ENCODE measurements around the gene NUDT8.
A peak's percentile ranks its signal among the peaks of the same experiment; 100 is the strongest.
"Not testable (repeated sequence)": the region's sequence is repeated elsewhere in the genome, so short reads cannot be mapped to it uniquely, and the experiment has no call there.

The NUDT8 gene

DNA sequence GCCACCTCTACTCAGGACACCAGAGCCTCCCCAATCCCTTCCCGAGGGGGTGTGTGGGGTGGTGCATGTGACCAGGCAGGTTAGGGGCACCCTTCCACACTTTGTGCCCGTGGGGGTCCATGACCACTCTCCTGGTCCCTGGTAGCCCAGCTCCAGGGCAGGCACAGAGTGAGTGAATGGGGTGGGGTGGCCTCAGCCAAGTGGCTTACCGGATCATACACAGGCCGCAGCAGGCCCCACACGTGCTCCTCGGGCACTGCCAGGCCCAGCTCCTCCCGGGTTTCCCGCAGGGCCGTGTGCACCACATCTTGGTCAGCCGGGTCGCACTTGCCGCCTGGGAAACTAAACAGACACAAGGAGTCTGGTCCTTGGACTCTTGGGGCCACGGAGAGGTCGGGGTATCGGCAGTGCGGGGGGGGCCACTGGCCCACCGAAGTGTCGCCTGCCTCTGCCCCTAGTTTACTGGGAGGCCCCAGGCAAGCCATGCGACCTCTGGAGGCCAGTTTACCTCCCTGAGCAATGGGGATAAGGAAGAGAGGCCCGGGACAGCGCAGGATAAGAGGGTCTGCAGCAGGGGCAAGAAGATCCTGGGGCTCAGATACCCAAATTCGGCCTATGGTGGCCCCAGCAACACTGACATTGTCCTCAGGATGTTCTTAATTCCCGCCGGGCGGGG, 889 bp downstream of the NUDT8 start:
- no peak overlapping the region for H3K27ac ChIP-seq
- H3K36me3 ChIP-seq (ENCODE audit: insufficient read depth, low read length), result no peaks in the 10 kb centered on the region
- no peak for DNase-seq (ENCODE audit: low read depth, low spot score)
- no peak overlapping the region for H3K9ac ChIP-seq (ENCODE audit: insufficient read length)
- peak overlapping the region; percentile 82 for H3K4me3 ChIP-seq
- H3K9me3 ChIP-seq (ENCODE audit: low read depth, low read length), result no peaks in the 10 kb centered on the region
- no peak for TF ChIP-seq EZH2 (IDR thresholded peaks at IDR 0.05)
- no peak for TF ChIP-seq POLR2AphosphoS5 (IDR thresholded peaks at IDR 0.05; ENCODE audit: borderline replicate concordance, low read depth, low read length)
- TF ChIP-seq FOXP2 (optimal IDR thresholded peaks at IDR 0.05; ENCODE audit: control extremely low read depth, extremely low read length, insufficient read depth), result no peak

DNA sequence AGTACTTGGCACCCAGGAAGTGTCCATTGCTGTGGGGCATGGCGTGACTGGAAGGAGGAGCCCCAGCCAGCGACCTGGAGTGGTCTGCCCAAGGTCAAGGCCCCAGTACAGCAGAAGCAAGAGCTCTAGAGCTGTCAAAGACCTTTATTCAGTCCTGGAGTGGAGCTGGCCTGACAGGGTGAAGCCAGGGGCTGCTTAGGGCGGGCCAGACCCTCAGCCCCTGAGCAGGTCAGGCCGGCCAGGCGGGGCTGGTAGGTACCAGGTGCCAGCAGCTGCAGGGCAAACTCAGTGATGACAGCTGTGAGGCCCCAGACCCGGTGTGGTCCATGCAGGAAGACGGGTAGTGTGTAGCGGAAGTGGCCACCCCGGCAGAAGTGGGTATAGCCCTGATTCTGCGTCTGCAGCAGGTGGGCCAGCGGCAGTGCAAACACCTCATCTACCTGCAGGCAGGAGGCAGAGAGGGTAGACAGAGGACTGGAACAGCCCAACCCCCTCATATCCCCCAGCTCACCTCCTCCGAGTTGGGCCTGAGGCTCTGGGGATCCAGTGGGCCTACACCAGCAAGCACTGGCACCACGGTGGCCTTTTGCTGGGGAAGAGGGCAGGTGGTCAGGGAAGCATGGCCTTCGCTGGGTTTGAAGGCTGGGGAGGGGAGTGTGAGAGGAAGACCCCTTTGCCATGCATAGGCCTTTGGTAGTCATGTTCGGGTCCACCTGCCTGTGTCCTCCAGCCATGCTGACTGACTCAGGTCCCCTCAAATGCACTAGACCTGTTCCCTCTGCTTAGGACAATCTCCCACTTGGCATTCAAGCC, 1.7 kb downstream of the NUDT8 start:
- no peak for DNase-seq (ENCODE audit: low read depth, low spot score)
- Histone ChIP-seq H3K9ac (ENCODE audit: insufficient read length) (no peak overlapping the region), H3K27ac (no peak overlapping the region)

DNA sequence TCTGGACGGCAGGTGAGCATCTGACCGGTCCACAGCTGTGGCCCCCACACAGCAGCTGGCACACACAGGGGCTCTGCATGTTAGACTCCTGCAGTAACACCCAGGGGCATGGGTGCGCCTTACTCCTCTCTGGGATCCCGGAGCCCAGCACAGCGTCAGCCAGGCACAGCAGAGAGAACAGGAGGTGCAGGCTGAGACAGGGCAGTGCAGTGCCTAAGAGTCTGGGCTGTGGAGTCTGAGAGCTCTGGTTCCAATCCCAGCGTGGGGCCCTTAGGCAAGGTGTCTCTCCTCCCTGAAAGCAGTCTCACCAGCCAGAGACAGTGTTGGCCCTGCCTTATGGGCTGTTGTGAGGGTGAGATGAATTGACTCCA, 2.3 kb downstream of the NUDT8 start:
- no peak for TF ChIP-seq EZH2 (IDR thresholded peaks at IDR 0.05)
- TF ChIP-seq FOXP2 (optimal IDR thresholded peaks at IDR 0.05; ENCODE audit: control extremely low read depth, extremely low read length, insufficient read depth), result no peak
- TF ChIP-seq POLR2AphosphoS5 (IDR thresholded peaks at IDR 0.05; ENCODE audit: borderline replicate concordance, low read depth, low read length), result no peak
- Histone ChIP-seq H3K9ac (ENCODE audit: insufficient read length) (no peak overlapping the region), H3K9me3 (ENCODE audit: low read depth, low read length) (no peaks in the 10 kb centered on the region), H3K36me3 (ENCODE audit: insufficient read depth, low read length) (no peaks in the 10 kb centered on the region), H3K4me3 (no peak overlapping the region), H3K27ac (no peak overlapping the region)
- no peak for DNase-seq (ENCODE audit: low read depth, low spot score)

More for the DNA sequence above, 1.7 kb downstream of the NUDT8 start:
- Histone ChIP-seq H3K36me3 (ENCODE audit: insufficient read depth, low read length) (no peaks in the 10 kb centered on the region), H3K9me3 (ENCODE audit: low read depth, low read length) (no peaks in the 10 kb centered on the region), H3K4me3 (no peak overlapping the region)
- no peak for TF ChIP-seq EZH2 (IDR thresholded peaks at IDR 0.05)
- TF ChIP-seq FOXP2 (optimal IDR thresholded peaks at IDR 0.05; ENCODE audit: control extremely low read depth, extremely low read length, insufficient read depth), result no peak
- TF ChIP-seq POLR2AphosphoS5 (IDR thresholded peaks at IDR 0.05; ENCODE audit: borderline replicate concordance, low read depth, low read length), result no peak

DNA sequence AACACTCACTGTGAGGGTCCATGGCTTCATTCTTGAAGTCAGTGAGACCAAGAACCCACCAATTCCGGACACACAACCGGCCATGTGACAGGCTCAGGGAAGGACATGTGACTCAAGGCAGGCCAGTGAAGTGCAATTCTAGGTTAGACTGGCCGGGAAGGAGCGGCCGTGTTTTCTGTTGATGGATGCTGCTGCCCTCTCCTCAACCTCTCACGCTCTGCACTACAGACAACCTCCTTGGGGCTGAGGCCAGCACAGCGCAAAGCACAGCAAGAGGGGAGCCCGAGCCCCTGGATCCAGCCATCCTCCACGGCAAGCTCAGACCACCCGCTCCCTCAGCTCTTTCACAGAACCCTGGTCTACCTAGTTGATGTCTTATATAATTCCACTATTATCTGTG, 2.8 kb downstream of the NUDT8 start:
- Histone ChIP-seq H3K9ac (ENCODE audit: insufficient read length) (no peak overlapping the region), H3K36me3 (ENCODE audit: insufficient read depth, low read length) (no peaks in the 10 kb centered on the region), H3K9me3 (ENCODE audit: low read depth, low read length) (no peaks in the 10 kb centered on the region), H3K4me3 (no peak overlapping the region), H3K27ac (no peak overlapping the region)
- DNase-seq (ENCODE audit: low read depth, low spot score), result no peak
- TF ChIP-seq POLR2AphosphoS5 (IDR thresholded peaks at IDR 0.05; ENCODE audit: borderline replicate concordance, low read depth, low read length) (no peak), EZH2 (IDR thresholded peaks at IDR 0.05) (no peak), FOXP2 (optimal IDR thresholded peaks at IDR 0.05; ENCODE audit: control extremely low read depth, extremely low read length, insufficient read depth) (no peak)

DNA sequence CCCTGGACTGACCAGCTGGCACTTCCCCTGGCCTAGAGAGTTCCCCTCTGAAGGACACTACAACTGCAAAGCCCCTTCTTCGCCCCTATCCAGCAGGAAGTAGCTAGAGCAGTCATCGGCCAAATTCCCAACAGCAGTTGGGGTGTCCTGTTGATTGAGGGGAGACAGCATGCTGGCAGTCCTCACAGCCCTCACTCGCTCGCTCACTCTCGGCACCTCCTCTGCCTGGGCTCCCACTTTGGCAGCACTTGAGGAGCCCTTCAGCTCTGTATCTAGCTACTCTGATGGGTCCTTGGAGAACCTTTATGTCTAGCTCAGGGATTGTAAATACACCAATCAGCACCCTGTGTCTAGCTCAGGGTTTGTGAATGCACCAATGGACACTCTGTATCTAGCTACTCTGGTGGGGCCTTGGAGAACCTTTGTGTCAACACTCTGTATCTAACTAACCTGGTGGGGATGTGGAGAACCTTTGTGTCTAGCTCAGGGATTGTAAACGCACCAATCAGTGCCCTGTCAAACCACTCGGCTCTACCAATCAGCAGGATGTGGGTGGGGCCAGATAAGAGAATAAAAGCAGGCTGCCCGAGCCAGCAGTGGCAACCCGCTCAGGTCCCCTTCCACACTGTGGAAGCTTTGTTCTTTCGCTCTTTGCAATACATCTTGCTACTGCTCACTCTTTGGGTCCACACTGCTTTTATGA, 3.5 kb downstream of the NUDT8 start:
- H3K9me3 ChIP-seq (ENCODE audit: low read depth, low read length); DNase-seq (ENCODE audit: low read depth, low spot score); H3K4me3 ChIP-seq; H3K9ac ChIP-seq (ENCODE audit: insufficient read length); H3K36me3 ChIP-seq (ENCODE audit: insufficient read depth, low read length); H3K27ac ChIP-seq: not testable (repeated sequence)

DNA sequence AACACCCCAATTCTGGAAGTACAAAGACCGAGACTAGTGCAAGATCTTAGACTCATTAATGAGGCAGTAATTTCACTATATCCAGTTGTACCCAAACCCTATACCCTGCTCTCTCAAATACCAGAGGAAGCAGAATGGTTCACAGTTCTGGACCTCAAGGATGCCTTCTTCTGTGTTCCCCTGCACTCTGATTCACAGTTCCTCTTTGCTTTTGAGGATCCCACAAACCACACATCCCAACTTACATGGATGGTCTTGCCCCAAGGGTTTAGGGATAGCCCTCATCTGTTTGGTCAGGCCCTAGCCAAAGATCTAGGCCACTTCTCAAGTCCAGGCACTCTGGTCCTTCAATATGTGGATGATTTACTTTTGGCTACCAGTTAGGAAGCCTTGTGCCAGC, 5.9 kb downstream of the NUDT8 start:
- H3K27ac ChIP-seq; H3K4me3 ChIP-seq; H3K36me3 ChIP-seq (ENCODE audit: insufficient read depth, low read length); H3K9ac ChIP-seq (ENCODE audit: insufficient read length); DNase-seq (ENCODE audit: low read depth, low spot score); H3K9me3 ChIP-seq (ENCODE audit: low read depth, low read length): not testable (repeated sequence)

DNA sequence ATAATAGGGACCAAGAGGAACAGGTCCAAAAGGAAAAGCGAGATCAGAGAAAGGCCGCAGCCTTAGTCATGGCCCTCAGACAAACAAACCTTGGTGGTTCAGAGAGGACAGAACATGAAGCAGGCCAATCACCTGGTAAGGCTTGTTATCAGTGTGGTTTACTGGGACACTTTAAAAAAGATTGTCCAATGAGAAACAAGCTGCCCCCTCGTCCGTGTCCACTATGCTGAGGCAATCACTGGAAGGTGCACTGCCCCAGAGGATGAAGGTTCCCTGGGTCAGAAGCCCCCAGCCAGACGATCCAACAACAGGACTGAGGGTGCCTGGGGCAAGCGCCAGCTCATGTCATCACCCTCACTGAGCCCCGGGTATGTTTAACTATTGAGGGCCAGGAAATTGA, 6.8 kb downstream of the NUDT8 start:
- H3K9me3 ChIP-seq (ENCODE audit: low read depth, low read length); H3K9ac ChIP-seq (ENCODE audit: insufficient read length); H3K4me3 ChIP-seq; H3K27ac ChIP-seq; DNase-seq (ENCODE audit: low read depth, low spot score); H3K36me3 ChIP-seq (ENCODE audit: insufficient read depth, low read length): not testable (repeated sequence)

DNA sequence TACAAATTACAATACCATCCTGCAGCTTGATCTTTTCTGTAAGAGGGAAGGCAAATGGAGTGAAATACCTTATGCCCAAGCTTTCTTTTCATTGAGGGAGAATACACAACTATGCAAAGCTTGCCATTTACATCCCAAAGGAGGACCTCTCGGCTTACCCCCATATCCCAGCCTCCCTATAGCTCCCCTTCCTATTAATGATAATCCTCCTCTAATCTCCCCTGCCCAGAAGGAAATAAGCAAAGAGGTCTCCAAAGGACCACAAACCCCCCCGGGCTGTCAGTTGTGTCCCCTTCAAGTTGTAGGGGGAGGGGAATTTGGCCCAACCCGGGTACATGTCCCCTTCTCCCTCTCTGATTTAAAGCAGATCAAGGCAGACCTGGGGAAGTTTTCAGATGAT, 7.8 kb downstream of the NUDT8 start:
- DNase-seq (ENCODE audit: low read depth, low spot score); H3K36me3 ChIP-seq (ENCODE audit: insufficient read depth, low read length); H3K27ac ChIP-seq; H3K4me3 ChIP-seq; H3K9ac ChIP-seq (ENCODE audit: insufficient read length); H3K9me3 ChIP-seq (ENCODE audit: low read depth, low read length): not testable (repeated sequence)

DNA sequence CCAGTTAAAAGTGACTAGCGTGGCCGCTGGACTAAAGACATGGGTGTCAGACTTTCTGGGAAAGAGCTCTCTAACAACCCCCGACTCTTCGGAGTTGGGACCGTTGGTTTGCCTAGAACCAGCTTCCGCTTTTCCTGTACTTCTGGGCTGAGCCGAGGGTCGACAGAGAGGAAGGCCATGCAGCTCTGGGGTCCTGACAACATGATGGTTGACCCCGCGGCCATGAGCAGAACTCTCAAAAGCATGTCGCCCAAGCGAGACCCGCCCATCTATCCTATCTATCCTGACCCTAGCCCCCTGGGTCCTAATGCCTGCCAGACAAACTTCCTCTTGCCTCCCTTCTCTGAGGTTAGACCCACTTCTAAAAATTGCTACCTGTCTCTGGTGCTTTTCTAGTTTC, 9.1 kb downstream of the NUDT8 start:
- H3K27ac ChIP-seq; H3K9me3 ChIP-seq (ENCODE audit: low read depth, low read length); H3K4me3 ChIP-seq; H3K9ac ChIP-seq (ENCODE audit: insufficient read length); DNase-seq (ENCODE audit: low read depth, low spot score); H3K36me3 ChIP-seq (ENCODE audit: insufficient read depth, low read length): not testable (repeated sequence)

DNA sequence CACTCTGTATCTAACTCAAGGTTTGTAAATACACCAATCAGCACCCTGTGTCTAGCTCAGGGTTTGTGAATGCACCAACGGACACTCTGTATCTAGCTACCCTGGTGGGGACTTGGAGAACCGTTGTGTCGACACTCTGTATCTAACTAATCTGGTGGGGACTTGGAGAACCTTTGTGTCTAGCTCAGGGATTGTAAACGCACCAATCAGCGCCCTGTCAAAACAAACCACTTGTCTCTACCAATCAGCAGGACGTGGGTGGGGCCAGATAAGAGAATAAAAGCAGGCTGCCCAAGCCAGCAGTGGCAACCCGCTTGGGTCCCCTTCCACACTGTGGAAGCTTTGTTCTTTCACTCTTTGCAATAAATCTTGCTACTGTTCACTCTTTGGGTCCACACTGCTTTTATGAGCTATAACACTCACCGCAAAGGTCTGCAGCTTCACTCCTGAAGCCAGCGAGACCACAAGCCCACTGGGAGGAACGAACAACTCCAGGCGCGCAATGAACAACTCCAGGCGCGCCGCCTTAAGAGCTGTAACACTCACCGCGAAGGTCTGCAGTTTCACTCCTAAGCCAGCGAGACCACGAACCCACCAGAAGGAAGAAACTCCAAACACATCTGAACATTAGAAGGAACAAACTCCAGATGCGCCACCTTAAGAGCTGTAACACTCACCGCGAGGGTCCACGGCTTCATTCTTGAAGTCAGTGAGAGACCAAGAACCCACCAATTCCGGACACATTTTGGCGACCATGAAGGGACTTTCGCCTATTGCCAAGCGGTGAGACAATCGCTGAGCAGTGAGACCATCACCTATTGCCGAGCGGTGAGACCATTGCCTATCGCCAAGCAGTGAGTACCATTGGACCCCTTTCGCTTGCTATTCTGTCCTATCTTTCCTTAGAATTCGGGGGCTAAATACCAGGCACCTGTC, 9.8 kb downstream of the NUDT8 start:
- H3K36me3 ChIP-seq (ENCODE audit: insufficient read depth, low read length); DNase-seq (ENCODE audit: low read depth, low spot score); H3K9me3 ChIP-seq (ENCODE audit: low read depth, low read length); H3K9ac ChIP-seq (ENCODE audit: insufficient read length); H3K27ac ChIP-seq; H3K4me3 ChIP-seq: not testable (repeated sequence)

DNA sequence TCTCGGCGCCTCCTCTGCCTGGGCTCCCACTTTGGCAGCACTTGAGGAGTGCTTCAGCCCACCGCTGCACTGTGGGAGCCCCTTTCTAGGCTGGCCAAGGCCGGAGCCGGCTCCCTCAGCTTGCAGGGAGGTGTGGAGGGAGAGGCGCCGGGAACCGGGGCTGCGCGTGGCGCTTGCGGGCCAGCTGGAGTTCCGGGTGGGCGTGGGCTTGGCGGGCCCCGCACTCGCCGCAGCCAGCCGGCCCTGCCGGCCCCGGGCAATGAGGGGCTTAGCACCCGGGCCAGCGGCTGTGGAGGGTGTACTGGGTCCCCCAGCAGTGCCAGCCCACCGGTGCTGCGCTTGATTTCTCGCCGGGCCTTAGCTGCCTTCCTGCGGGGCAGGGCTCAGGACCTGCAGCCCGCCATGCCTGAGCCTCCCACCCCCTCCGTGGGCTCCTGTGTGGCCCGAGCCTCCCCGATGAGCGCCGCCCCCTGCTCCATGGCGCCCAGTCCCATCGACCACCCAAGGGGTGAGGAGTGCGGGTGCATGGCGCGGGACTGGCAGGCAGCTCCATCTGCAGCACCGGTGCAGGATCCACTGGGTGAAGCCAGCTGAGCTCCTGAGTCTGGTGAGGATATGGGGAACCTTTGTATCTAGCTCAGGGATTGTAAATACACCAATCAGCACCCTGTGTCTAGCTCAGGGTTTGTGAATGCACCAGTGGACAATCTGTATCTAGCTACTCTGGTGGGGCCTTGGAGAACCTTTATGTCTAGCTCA, 10.7 kb downstream of the NUDT8 start:
- H3K27ac ChIP-seq; H3K4me3 ChIP-seq; DNase-seq (ENCODE audit: low read depth, low spot score); H3K9me3 ChIP-seq (ENCODE audit: low read depth, low read length); H3K9ac ChIP-seq (ENCODE audit: insufficient read length); H3K36me3 ChIP-seq (ENCODE audit: insufficient read depth, low read length): not testable (repeated sequence)
